CD14-positive monocyte (primary cell): ENCODE data around the gene CAPZA3. TPM values are rescaled to one million over a fixed set of nuclear protein-coding genes. Genes with fewer than 3 reads are reported as not detected.

Experiments used
- DNase-seq, 3 donors: peaks; one replicate each; pipeline ENCODE4 v3.0.0-alpha.2; 2011 to 2022
- H2AFZ ChIP-seq: 2 replicates; pipeline ENCODE4 v1.6.0; 2012; ENCODE audit warnings: mild to moderate bottlenecking, low read depth, low read length, inconsistent platforms; ENCODE audit not compliant: insufficient read depth, poor library complexity, severe bottlenecking
- H3K27ac ChIP-seq, 2 donors: 1 replicate in 1 of 2; 2 replicates in 1 of 2; pipeline ENCODE4 v1.5.1; 2012 to 2013; ENCODE audit warnings: low read length in 2 of 2, control low read depth in 1 of 2, inconsistent platforms in 1 of 2, low read depth in 1 of 2, mild to moderate bottlenecking in 1 of 2
- H3K27me3 ChIP-seq, 2 donors: one replicate each; pipeline versions ENCODE4 v1.6.0 to v1.6.1; 2011 to 2013; ENCODE audit warnings: low read length in 2 of 2; ENCODE audit not compliant: control insufficient read depth in 2 of 2, insufficient read depth in 2 of 2
- H3K36me3 ChIP-seq, 2 donors: replicated peaks in 1 of 2; 1 replicate in 1 of 2; 2 replicates in 1 of 2; pipeline versions ENCODE4 v1.5.1 to v1.6.1; 2012 to 2013; ENCODE audit warnings: low read length in 2 of 2, control low read depth in 1 of 2, inconsistent platforms in 1 of 2, mild to moderate bottlenecking in 1 of 2; ENCODE audit not compliant: insufficient read depth in 2 of 2, control insufficient read depth in 1 of 2
- H3K4me1 ChIP-seq, 2 donors: 1 replicate in 1 of 2; 2 replicates in 1 of 2; pipeline versions ENCODE4 v1.5.1 to v1.6.1; 2012 to 2013; ENCODE audit warnings: low read length in 2 of 2, control low read depth in 1 of 2, inconsistent platforms in 1 of 2, mild to moderate bottlenecking in 1 of 2, moderate library complexity in 1 of 2; ENCODE audit not compliant: insufficient read depth in 2 of 2, control insufficient read depth in 1 of 2
- H3K4me2 ChIP-seq: replicated peaks from 2 replicates; pipeline ENCODE3; 2012; ENCODE audit warnings: low read length, moderate library complexity, mild to moderate bottlenecking; ENCODE audit not compliant: poor library complexity, severe bottlenecking; ENCODE audit errors: extremely low read depth
- H3K4me3 ChIP-seq, 3 experiments: fragments of 200-600 bp in 1 of 3; sonication (generic) in 1 of 3; replicated peaks in 1 of 3; 1 replicate in 2 of 3; 2 replicates in 1 of 3; pipeline ENCODE4 v1.5.1; 2011 to 2013; ENCODE audit warnings: low read length in 3 of 3, mild to moderate bottlenecking in 3 of 3, control low read depth in 2 of 3, low read depth in 2 of 3, inconsistent platforms in 1 of 3, moderate library complexity in 1 of 3
- H3K79me2 ChIP-seq: 2 replicates; pipeline ENCODE4 v1.6.0; 2012; ENCODE audit warnings: mild to moderate bottlenecking, control low read depth, inconsistent platforms, low read length, moderate library complexity; ENCODE audit not compliant: insufficient read depth
- H3K9ac ChIP-seq: 2 replicates; pipeline ENCODE4 v1.6.0; 2017; ENCODE audit warnings: low read length, mild to moderate bottlenecking; ENCODE audit not compliant: insufficient read depth, poor library complexity, severe bottlenecking
- H3K9me3 ChIP-seq, 2 donors: replicated peaks in 1 of 2; 1 replicate in 1 of 2; 2 replicates in 1 of 2; pipeline versions ENCODE4 v1.5.1 to v1.6.1; 2012 to 2013; ENCODE audit warnings: low read length in 2 of 2, control low read depth in 1 of 2; ENCODE audit not compliant: control insufficient read depth in 1 of 2, insufficient read depth in 1 of 2
- H4K20me1 ChIP-seq: 2 replicates; pipeline ENCODE4 v1.6.0; 2012; ENCODE audit warnings: mild to moderate bottlenecking, low read length, control low read depth, moderate library complexity; ENCODE audit not compliant: insufficient read depth
- H3K27ac Mint-ChIP-seq, 7 donors: one replicate each; pipeline ENCODE4 v1.8.0; 2020; ENCODE audit warnings: mild to moderate bottlenecking in 7 of 7, mixed read lengths in 7 of 7, moderate library complexity in 6 of 7, inconsistent platforms in 2 of 7
- H3K27me3 Mint-ChIP-seq, 3 donors: one replicate each; pipeline ENCODE4 v1.8.0; 2021 to 2022; ENCODE audit warnings: low read depth in 3 of 3, mild to moderate bottlenecking in 3 of 3, mixed read lengths in 3 of 3, moderate library complexity in 3 of 3, inconsistent platforms in 1 of 3
- H3K36me3 Mint-ChIP-seq, 2 donors: one replicate each; pipeline ENCODE4 v1.8.0; 2020; ENCODE audit warnings: mixed read lengths in 2 of 2, inconsistent platforms in 1 of 2, mild to moderate bottlenecking in 1 of 2
- H3K4me1 Mint-ChIP-seq: one replicate; pipeline ENCODE4 v1.8.0; 2020; ENCODE audit warnings: mild to moderate bottlenecking, mixed read lengths
- H3K4me3 Mint-ChIP-seq, 2 donors: one replicate each; pipeline ENCODE4 v1.8.0; 2020; ENCODE audit warnings: mild to moderate bottlenecking in 2 of 2, mixed read lengths in 2 of 2, moderate library complexity in 1 of 2
- H3K9me3 Mint-ChIP-seq, 7 donors: one replicate each; pipeline ENCODE4 v1.8.0; 2020 to 2022; ENCODE audit warnings: mixed read lengths in 7 of 7, mild to moderate bottlenecking in 6 of 7, moderate library complexity in 6 of 7, inconsistent platforms in 2 of 7
- WGBS: methylation state at CpG from one replicate; pipeline ENCODE4 v1.1.5; 2013; ENCODE audit warnings: missing lambda C conversion rate; ENCODE audit not compliant: insufficient coverage; 5-methylcytosine and 5-hydroxymethylcytosine counted together
- intact Hi-C, 2 donors: fragments of 100-400 bp; cut with micrococcal nuclease; formaldehyde crosslinking; loops; one replicate each; pipeline versions ENCODE4 v1.15.0 to v1.15.1; 2023
- polyA plus RNA-seq, 3 donors: library from polyadenylated mRNA; depleted of rRNA in 1 of 3; unstranded in 2 of 3; stranded (reverse) in 1 of 3; fragments of 300-500 nt in 2 of 3; fragments of >200 nt in 1 of 3; fragmentation: Illumina TruSeq in 2 of 3; gene quantifications; 1 replicate in 2 of 3; 2 replicates in 1 of 3; pipeline ENCODE4 v1.2.3, GENCODE V29; 2012 to 2021
- TF ChIP-seq, protein P1 (sequence below): fragments of 200-600 bp; IDR thresholded peaks from one replicate; pipeline ENCODE4 v1.8.0; 2022; ENCODE audit warnings: antibody characterized with exemption, mild to moderate bottlenecking

The CAPZA3 gene
- polyA plus RNA-seq, 3 donors, result not detected

DNA sequence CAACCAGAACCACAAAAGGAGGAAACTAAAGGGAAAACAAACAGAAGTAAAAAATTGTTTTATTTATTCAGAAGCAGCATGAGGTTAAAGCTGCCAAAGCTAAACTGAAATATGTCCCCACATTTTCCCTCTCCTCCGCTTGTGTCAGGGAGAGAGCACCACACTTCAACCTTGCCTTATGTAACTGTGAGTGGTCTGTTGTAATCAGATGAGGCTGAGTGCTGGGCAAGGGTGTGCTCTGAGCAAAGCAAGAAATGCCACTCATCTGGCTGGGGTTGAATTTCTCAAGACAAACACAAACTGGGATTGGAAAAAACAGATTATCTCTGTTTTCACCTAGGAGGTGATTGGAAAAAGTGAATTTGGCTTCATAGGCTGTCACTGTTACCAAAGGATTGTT is 12.2 kb downstream of the CAPZA3 start:
- H3K79me2 ChIP-seq, result no peaks in the 10 kb centered on the region
- TF ChIP-seq, protein P1, sequence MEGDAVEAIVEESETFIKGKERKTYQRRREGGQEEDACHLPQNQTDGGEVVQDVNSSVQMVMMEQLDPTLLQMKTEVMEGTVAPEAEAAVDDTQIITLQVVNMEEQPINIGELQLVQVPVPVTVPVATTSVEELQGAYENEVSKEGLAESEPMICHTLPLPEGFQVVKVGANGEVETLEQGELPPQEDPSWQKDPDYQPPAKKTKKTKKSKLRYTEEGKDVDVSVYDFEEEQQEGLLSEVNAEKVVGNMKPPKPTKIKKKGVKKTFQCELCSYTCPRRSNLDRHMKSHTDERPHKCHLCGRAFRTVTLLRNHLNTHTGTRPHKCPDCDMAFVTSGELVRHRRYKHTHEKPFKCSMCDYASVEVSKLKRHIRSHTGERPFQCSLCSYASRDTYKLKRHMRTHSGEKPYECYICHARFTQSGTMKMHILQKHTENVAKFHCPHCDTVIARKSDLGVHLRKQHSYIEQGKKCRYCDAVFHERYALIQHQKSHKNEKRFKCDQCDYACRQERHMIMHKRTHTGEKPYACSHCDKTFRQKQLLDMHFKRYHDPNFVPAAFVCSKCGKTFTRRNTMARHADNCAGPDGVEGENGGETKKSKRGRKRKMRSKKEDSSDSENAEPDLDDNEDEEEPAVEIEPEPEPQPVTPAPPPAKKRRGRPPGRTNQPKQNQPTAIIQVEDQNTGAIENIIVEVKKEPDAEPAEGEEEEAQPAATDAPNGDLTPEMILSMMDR, result no peak
- no peak overlapping the region for H3K4me2 ChIP-seq
- H3K36me3 ChIP-seq, result no peaks in the 10 kb centered on the region
- peaks cover 0 to 3% (median 0%) of the 10 kb centered on the region in 7 donors for H3K9me3 Mint-ChIP-seq
- no CpG with 5 or more reads among the region's 1 CpG for WGBS
- no peak overlapping the region for H3K9ac ChIP-seq
- no peaks in the 10 kb centered on the region for H4K20me1 ChIP-seq
- H3K27ac Mint-ChIP-seq, result no peak overlapping the region
- no peaks in the 10 kb centered on the region for H3K9me3 ChIP-seq
- no peaks in the 10 kb centered on the region for H3K27me3 Mint-ChIP-seq
- H3K4me1 ChIP-seq, result no peaks in the 10 kb centered on the region
- H3K4me3 Mint-ChIP-seq, result no peak overlapping the region
- no peaks in the 10 kb centered on the region for H3K36me3 Mint-ChIP-seq
- no peaks in the 10 kb centered on the region for H3K27me3 ChIP-seq
- intact Hi-C loops, result no loop called here
- H2AFZ ChIP-seq, result no peak overlapping the region
- no peaks in the 10 kb centered on the region for H3K4me1 Mint-ChIP-seq
- no peak for DNase-seq
- H3K27ac ChIP-seq, result no peak overlapping the region
- no peak overlapping the region for H3K4me3 ChIP-seq

DNA sequence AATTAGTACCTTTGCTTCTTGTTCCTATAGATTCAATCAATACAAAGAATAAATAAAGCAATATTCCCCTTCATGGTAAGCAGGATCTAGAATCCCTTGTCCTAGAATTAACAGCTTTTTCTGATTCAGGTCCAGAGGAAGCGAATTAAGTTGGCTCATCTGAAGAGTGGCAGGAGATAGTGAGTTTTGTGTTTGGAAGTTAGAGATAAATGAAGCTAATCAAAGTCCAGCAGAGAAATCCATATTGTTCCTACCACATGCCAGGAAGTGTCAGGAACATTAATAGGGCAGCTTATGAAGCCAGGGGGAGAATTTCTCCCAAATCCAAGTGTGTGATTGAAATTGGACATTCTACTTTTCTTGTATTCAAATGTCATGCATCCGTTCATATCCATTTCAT is 13.9 kb downstream of the CAPZA3 start:
- Histone ChIP-seq H3K36me3 (no peaks in the 10 kb centered on the region), H3K4me2 (no peak overlapping the region), H3K9me3 (no peaks in the 10 kb centered on the region), H3K4me1 (no peaks in the 10 kb centered on the region), H4K20me1 (no peaks in the 10 kb centered on the region), H3K9ac (no peak overlapping the region), H3K79me2 (no peaks in the 10 kb centered on the region), H3K27me3 (no peaks in the 10 kb centered on the region), H2AFZ (no peak overlapping the region), H3K27ac (no peak overlapping the region), H3K4me3 (no peak overlapping the region)
- H3K36me3 Mint-ChIP-seq, result no peaks in the 10 kb centered on the region
- DNase-seq, result no peak
- no CpG with 5 or more reads among the region's 2 CpGs for WGBS
- no peaks in the 10 kb centered on the region for H3K27me3 Mint-ChIP-seq
- H3K27ac Mint-ChIP-seq, result no peak overlapping the region
- intact Hi-C loops, result no loop called here
- peaks cover 0 to 3% (median 0%) of the 10 kb centered on the region in 7 donors for H3K9me3 Mint-ChIP-seq
- H3K4me3 Mint-ChIP-seq, result no peak overlapping the region
- H3K4me1 Mint-ChIP-seq, result no peaks in the 10 kb centered on the region
- TF ChIP-seq, protein P1, result no peak
